Smooth muscle cell of the umbilical artery (primary cell): ENCODE results near the gene ZNF32. TPM values are rescaled to one million over a fixed set of nuclear protein-coding genes. Genes with fewer than 3 reads are reported as not detected.

Experiments used
- total RNA-seq: library from RNA; depleted of rRNA; stranded (reverse); fragments of >200 nt; gene quantifications from 2 replicates; pipeline ENCODE4 v1.2.3, GENCODE V29; 2014

Gene ZNF32, protein sequence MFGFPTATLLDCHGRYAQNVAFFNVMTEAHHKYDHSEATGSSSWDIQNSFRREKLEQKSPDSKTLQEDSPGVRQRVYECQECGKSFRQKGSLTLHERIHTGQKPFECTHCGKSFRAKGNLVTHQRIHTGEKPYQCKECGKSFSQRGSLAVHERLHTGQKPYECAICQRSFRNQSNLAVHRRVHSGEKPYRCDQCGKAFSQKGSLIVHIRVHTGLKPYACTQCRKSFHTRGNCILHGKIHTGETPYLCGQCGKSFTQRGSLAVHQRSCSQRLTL
- total RNA-seq: 18.5 and 29.1 TPM in 2 replicates

DNA sequence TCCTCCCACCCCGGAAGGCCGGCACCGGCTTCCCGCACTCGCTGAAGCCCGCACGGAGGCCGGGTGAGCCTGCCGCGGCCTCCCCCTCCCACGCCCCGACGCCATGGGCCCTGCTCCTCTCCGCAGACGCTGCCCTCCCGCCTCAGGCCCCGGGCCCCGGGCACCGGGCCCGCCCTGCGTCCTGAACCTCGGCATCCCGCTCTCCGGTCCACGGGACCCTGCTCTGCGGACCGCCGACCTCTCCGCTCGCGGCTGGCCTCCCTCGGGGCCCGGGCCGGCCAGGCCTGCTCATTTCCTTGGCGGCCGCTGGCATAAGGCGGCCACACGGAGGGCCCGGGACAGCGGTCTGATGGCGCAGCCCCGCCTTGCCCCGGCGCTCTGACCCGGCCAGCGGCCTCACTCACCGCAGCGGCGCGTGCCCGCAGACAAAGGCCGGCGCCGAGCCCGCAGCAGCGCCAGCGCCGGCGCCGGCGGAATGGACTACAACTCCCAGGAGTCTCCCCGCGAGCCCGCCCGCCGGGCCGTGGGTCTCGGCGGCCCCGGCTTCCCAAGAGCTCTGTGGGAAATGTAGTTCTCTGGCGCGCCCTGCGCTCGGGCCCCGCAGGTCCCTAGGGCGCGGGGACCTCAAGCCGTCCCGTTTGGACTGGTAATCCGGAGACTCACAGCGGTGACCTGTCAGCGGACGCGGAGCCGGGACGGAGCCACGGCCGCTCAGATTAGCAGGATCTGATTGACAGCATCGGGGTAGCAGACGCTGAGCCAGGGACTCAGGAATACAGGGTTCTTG lies at the start of gene ZNF32:
ZNF32 (minus strand) TSS at position 484 of the 787 bp plus-strand sequence. CDS start 2,748 bp downstream, outside the sequence.

DNA sequence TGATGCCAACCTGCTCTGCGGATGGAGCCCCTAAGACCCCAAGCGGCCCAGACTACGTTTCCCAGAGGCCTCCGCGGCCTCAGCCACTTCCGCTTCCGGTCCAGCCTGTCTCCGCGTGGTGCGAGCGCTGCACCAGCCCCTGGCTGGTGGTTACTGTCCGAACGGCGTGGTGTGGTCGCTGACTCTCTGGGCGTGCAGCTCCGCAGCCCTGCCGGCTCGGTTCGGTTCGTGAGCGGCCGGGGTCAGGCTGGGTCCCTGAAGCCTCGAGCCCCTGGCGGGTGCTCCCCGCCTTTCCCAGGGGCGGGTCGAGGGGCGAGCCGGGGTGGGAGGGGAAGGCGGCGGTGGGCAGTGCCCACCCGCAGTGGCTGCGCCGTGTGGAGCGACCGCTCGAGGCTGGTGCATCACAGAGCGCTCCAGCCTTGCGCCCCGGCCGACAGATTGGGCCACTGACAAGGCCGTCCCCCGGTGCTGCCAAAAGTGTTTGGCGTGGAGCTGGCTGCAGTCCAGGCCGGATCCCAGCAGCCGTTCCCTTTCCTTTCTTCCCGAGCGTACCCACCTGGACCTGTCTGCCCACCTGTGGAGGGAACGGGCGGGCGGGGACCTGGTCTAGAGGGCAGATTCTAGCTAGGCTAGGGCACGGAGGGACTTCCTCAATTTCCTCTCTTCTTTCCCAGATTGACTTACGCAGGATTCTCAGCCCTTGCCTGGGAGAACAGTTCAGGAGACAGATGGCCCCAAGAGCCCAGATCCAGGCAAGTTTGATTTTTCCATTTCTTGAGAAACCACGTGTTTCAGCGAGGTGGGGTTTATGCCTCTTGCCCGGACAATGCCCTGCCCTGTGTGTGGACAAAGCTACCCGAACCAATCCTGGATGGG lies 42.1 kb downstream of the ZNF32 start, which contains the start of gene ZNF485:
ZNF485 (plus strand) TSS at position 116 of the 876 bp plus-strand sequence; CDS start at position 729, 613 bp downstream.

Other genes starting within 250 kb of the ZNF32 start
- gene HNRNPF, start 239.7 kb downstream of the ZNF32 start, total RNA-seq: 140 and 219 TPM in 2 replicates
- 3.3 and 3.9 TPM in 2 replicates for gene ZNF487, start 211.8 kb downstream of the ZNF32 start, total RNA-seq
- gene ZNF239, start 74.3 kb downstream of the ZNF32 start, total RNA-seq: 7.1 and 10.2 TPM in 2 replicates
- 2.1 and 3.9 TPM in 2 replicates for gene ZNF485, start 42.4 kb downstream of the ZNF32 start, total RNA-seq